Endodermal cell (in vitro differentiated cells): Measurements from ENCODE around the gene CHST14. TPM values are rescaled to one million over a fixed set of nuclear protein-coding genes. Genes with fewer than 3 reads are reported as not detected.
A peak's percentile ranks its signal among the peaks of the same experiment; 100 is the strongest.
"Not testable (repeated sequence)": the region's sequence is repeated elsewhere in the genome, so short reads cannot be mapped to it uniquely, and the experiment has no call there.

ENCODE experiments used
- DNase-seq: peaks from one replicate; pipeline ENCODE4 v3.0.0-alpha.2; 2017
- H3K27ac ChIP-seq: 2 replicates; pipeline ENCODE4 v1.5.1; 2013; ENCODE audit warnings: mild to moderate bottlenecking, low read depth, low read length, moderate library complexity
- H3K27me3 ChIP-seq: 2 replicates; pipeline ENCODE4 v1.6.1; 2013; ENCODE audit warnings: mild to moderate bottlenecking, low read length, moderate library complexity; ENCODE audit not compliant: insufficient read depth, control insufficient read depth, poor library complexity, severe bottlenecking
- H3K36me3 ChIP-seq: 2 replicates; pipeline ENCODE4 v1.7.0; 2013; ENCODE audit warnings: mild to moderate bottlenecking, low read length, moderate library complexity; ENCODE audit not compliant: control insufficient read depth, insufficient read depth
- H3K4me1 ChIP-seq: one replicate; pipeline ENCODE4 v1.7.0; 2013; ENCODE audit warnings: low read length; ENCODE audit not compliant: control insufficient read depth, insufficient read depth
- H3K4me3 ChIP-seq: 2 replicates; pipeline ENCODE4 v1.5.1; 2013; ENCODE audit warnings: mild to moderate bottlenecking, low read length, moderate library complexity
- H3K9ac ChIP-seq: 2 replicates; pipeline ENCODE4 v1.6.1; 2013; ENCODE audit warnings: mild to moderate bottlenecking, low read length, moderate library complexity; ENCODE audit not compliant: poor library complexity, severe bottlenecking; ENCODE audit errors: extremely low read depth
- H3K9me3 ChIP-seq: 2 replicates; pipeline ENCODE4 v1.6.1; 2013; ENCODE audit warnings: mild to moderate bottlenecking, low read length, moderate library complexity; ENCODE audit not compliant: control insufficient read depth
- H3K27ac Mint-ChIP-seq: 2 replicates; pipeline ENCODE4 v1.8.0; 2020; ENCODE audit warnings: mixed read lengths
- H3K27me3 Mint-ChIP-seq: 2 replicates; pipeline ENCODE4 v1.8.0; 2021; ENCODE audit warnings: mild to moderate bottlenecking, mixed read lengths; ENCODE audit not compliant: insufficient read depth
- H3K36me3 Mint-ChIP-seq: 2 replicates; pipeline ENCODE4 v1.8.0; 2020; ENCODE audit warnings: low read depth, mixed read lengths
- H3K4me1 Mint-ChIP-seq: 2 replicates; pipeline ENCODE4 v1.8.0; 2020; ENCODE audit warnings: mixed read lengths
- H3K4me3 Mint-ChIP-seq: 2 replicates; pipeline ENCODE4 v1.8.0; 2020; ENCODE audit warnings: mild to moderate bottlenecking, moderate library complexity, mixed read lengths
- H3K9me3 Mint-ChIP-seq: 2 replicates; pipeline ENCODE4 v1.8.0; 2020; ENCODE audit warnings: mild to moderate bottlenecking, mixed read lengths
- CTCF ChIP-seq: fragments of 200-600 bp; sonication (generic); conservative IDR thresholded peaks from 2 replicates; pipeline ENCODE4 v1.5.0; 2021; ENCODE audit warnings: antibody characterized with exemption, mild to moderate bottlenecking
- WGBS, 2 experiments: methylation state at CpG; one replicate each; pipeline versions ENCODE4 v1.1.5 to v1.1.7; 2013; ENCODE audit warnings: missing lambda C conversion rate in 2 of 2, mixed read lengths in 1 of 2; ENCODE audit not compliant: insufficient coverage in 1 of 2, insufficient read length in 1 of 2; 5-methylcytosine and 5-hydroxymethylcytosine counted together
- total RNA-seq, 2 donors: library from RNA; stranded (reverse); fragmentation: NEBNext Ultra II Directional in 1 of 2; extraction: Animal tissue kit (Norgen Biotek cat#: 25700) in 1 of 2; gene quantifications; 2 replicates in 1 of 2; 3 replicates in 1 of 2; pipeline ENCODE4 v1.2.1, GENCODE V29; 2021

The CHST14 gene
- total RNA-seq, 2 donors from 2014 or later: 33.7 to 43.0 TPM

- Mint-ChIP-seq H3K27me3 (no peaks in the 10 kb centered on the region), H3K27ac (peak overlapping the region; percentile 85), H3K4me3 (peak overlapping the region; percentile 27), H3K36me3 (peaks cover 11% of the 10 kb centered on the region), H3K9me3 (no peaks in the 10 kb centered on the region), H3K4me1 (peaks cover 69% of the 10 kb centered on the region)
- 74 to 85% methylated on average over 3 of the region's 3 CpGs for WGBS, 2 experiments
- Histone ChIP-seq H3K9me3 (no peaks in the 10 kb centered on the region), H3K27ac (peak overlapping the region; percentile 47), H3K4me3 (peak overlapping the region; percentile 57), H3K9ac (peak overlapping the region; percentile 55), H3K4me1 (peaks cover 42% of the 10 kb centered on the region), H3K27me3 (no peaks in the 10 kb centered on the region), H3K36me3 (no peaks in the 10 kb centered on the region)
- DNase-seq: peak; percentile 69
- TF ChIP-seq CTCF: no peak
Measured at GRCh38 chr15:40451527-40452158, 19.1 kb upstream of the CHST14 start.

- peak overlapping the region; percentile 85 for H3K27ac Mint-ChIP-seq
- DNase-seq: no peak
- TF ChIP-seq CTCF: no peak
- peaks cover 11% of the 10 kb centered on the region for H3K36me3 Mint-ChIP-seq
- H3K9me3 ChIP-seq: no peaks in the 10 kb centered on the region
- H3K27me3 ChIP-seq: no peaks in the 10 kb centered on the region
- H3K9ac ChIP-seq: peak overlapping the region; percentile 55
- H3K36me3 ChIP-seq: no peaks in the 10 kb centered on the region
- H3K9me3 Mint-ChIP-seq: no peaks in the 10 kb centered on the region
- H3K27me3 Mint-ChIP-seq: no peaks in the 10 kb centered on the region
- peaks cover 42% of the 10 kb centered on the region for H3K4me1 ChIP-seq
- H3K4me3 Mint-ChIP-seq: no peak overlapping the region
- 76 to 84% methylated on average over 4 to 11 of the region's 11 CpGs for WGBS, 2 experiments
- peaks cover 72% of the 10 kb centered on the region for H3K4me1 Mint-ChIP-seq
- peak overlapping the region; percentile 47 for H3K27ac ChIP-seq
- H3K4me3 ChIP-seq: no peak overlapping the region
Measured at GRCh38 chr15:40452296-40453090, 18.3 kb upstream of the CHST14 start.

GRCh38 chr15:40453941-40454340 is 16.8 kb upstream of the CHST14 start:
- DNase-seq, H3K4me3 ChIP-seq, H3K9ac ChIP-seq, H3K36me3 Mint-ChIP-seq, H3K9me3 ChIP-seq, H3K27me3 ChIP-seq, H3K27me3 Mint-ChIP-seq, H3K27ac ChIP-seq, H3K36me3 ChIP-seq, H3K4me3 Mint-ChIP-seq, H3K9me3 Mint-ChIP-seq: not testable (repeated sequence)
- WGBS, 2 experiments: 80 to 99% methylated on average over 1 to 3 of the region's 3 CpGs
- H3K4me1 ChIP-seq: peaks cover 42% of the 10 kb centered on the region
- H3K4me1 Mint-ChIP-seq: peaks cover 72% of the 10 kb centered on the region
- H3K27ac Mint-ChIP-seq: peak overlapping the region; percentile 81
